ENCODE results near the gene GDF15. TPM values are rescaled to one million over a fixed set of nuclear protein-coding genes. Genes with fewer than 3 reads are reported as not detected.
A peak's percentile ranks its signal among the peaks of the same experiment; 100 is the strongest.

GDF15 gene
- total and polyA plus RNA-seq, 8 donors = 15.7 to 180 (median 34.6) TPM

- peak; percentile 76 to 86 (median 82) for DNase-seq
- Histone ChIP-seq H3K36me3 (no peaks in the 10 kb centered on the region), H3K27me3 (peaks cover 0 to 37% of the 10 kb centered on the region in 2 donors), H3K27ac (peak overlapping the region; percentile 96 to 98), H3K4me1 (peaks cover 42 to 64% of the 10 kb centered on the region in 2 donors), H3K9me3 (no peaks in the 10 kb centered on the region), H3K4me3 (peak overlapping the region; percentile 24 to 37)
- no peak for TF ChIP-seq CTCF (IDR thresholded peaks at IDR 0.05)
- peak; percentile 2 for ATAC-seq
- intact Hi-C loops (cut with DNase I) = no loop called here
These were observed 29.4 kb downstream of the GDF15 start for GRCh38 chr19:18415178-18415867.

GRCh38 chr19:18416778-18417249, 30.9 kb downstream of the GDF15 start:
- intact Hi-C loops (cut with DNase I) = no loop called here
- peaks cover 47 to 74% of the 10 kb centered on the region in 2 donors for H3K4me1 ChIP-seq
- peak overlapping the region; percentile 21 to 58 for H3K4me3 ChIP-seq
- no peaks in the 10 kb centered on the region for H3K36me3 ChIP-seq
- H3K27ac ChIP-seq = peak overlapping the region; percentile 96 to 98
- TF ChIP-seq CTCF (IDR thresholded peaks at IDR 0.05) = no peak
- H3K27me3 ChIP-seq = peaks cover 0 to 38% of the 10 kb centered on the region in 2 donors
- DNase-seq = peak; percentile 93 to 97 (median 95)
- H3K9me3 ChIP-seq = no peaks in the 10 kb centered on the region
- ATAC-seq = peak; percentile 66

- Histone ChIP-seq H3K27me3 (peaks cover 0 to 38% of the 10 kb centered on the region in 2 donors), H3K4me3 (peak overlapping the region; percentile 21 to 58), H3K9me3 (no peaks in the 10 kb centered on the region), H3K4me1 (peaks cover 47 to 75% of the 10 kb centered on the region in 2 donors), H3K36me3 (no peaks in the 10 kb centered on the region), H3K27ac (peak overlapping the region; percentile 96 to 98)
- ATAC-seq = peak; percentile 58
- TF ChIP-seq CTCF (IDR thresholded peaks at IDR 0.05) = no peak
- DNase-seq = peak; percentile 80 to 95 (median 92)
- intact Hi-C loops (cut with DNase I) = no loop called here
These were observed 31.5 kb downstream of the GDF15 start for GRCh38 chr19:18417250-18418028.

- no peak for ATAC-seq
- peaks cover 0 to 38% of the 10 kb centered on the region in 2 donors for H3K27me3 ChIP-seq
- DNase-seq = peak in 2 of 4 donors; percentile 77 to 86
- no peak for TF ChIP-seq CTCF (IDR thresholded peaks at IDR 0.05)
- peaks cover 47 to 81% of the 10 kb centered on the region in 2 donors for H3K4me1 ChIP-seq
- H3K27ac ChIP-seq = peak overlapping the region; percentile 96 to 98
- peak overlapping the region; percentile 21 to 58 for H3K4me3 ChIP-seq
- H3K9me3 ChIP-seq = no peaks in the 10 kb centered on the region
- H3K36me3 ChIP-seq = no peaks in the 10 kb centered on the region
- intact Hi-C loops (cut with DNase I) = no loop called here
These were observed 32.1 kb downstream of the GDF15 start for GRCh38 chr19:18418029-18418482.
